ENCODE results near the gene MRPL4.

DNA sequence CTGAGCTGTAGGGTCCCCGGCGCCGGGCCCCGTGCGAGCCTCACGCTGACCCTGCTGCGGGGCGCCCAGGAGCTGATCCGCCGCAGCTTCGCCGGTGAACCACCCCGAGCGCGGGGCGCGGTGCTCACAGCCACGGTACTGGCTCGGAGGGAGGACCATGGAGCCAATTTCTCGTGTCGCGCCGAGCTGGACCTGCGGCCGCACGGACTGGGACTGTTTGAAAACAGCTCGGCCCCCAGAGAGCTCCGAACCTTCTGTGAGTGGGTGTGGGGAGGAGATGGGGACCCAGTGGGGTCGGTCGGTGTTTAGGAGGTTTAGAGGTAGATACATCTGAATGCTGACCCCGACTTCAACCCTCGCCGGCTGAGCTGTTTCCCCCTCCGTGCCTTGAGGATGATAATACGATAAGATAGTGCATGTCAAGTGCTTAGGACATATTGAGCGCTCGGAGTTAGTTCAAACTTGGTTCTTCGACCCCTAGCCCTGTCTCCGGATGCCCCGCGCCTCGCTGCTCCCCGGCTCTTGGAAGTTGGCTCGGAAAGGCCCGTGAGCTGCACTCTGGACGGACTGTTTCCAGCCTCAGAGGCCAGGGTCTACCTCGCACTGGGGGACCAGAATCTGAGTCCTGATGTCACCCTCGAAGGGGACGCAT lies 39.7 kb downstream of the MRPL4 start:
- TF ChIP-seq, protein P1, sequence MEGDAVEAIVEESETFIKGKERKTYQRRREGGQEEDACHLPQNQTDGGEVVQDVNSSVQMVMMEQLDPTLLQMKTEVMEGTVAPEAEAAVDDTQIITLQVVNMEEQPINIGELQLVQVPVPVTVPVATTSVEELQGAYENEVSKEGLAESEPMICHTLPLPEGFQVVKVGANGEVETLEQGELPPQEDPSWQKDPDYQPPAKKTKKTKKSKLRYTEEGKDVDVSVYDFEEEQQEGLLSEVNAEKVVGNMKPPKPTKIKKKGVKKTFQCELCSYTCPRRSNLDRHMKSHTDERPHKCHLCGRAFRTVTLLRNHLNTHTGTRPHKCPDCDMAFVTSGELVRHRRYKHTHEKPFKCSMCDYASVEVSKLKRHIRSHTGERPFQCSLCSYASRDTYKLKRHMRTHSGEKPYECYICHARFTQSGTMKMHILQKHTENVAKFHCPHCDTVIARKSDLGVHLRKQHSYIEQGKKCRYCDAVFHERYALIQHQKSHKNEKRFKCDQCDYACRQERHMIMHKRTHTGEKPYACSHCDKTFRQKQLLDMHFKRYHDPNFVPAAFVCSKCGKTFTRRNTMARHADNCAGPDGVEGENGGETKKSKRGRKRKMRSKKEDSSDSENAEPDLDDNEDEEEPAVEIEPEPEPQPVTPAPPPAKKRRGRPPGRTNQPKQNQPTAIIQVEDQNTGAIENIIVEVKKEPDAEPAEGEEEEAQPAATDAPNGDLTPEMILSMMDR (IDR thresholded peaks at IDR 0.05; ENCODE audit: low read length), result no peak
- no peak for TF ChIP-seq EZH2 (IDR thresholded peaks at IDR 0.05; ENCODE audit: borderline replicate concordance, low read length)

Data from OCI-LY1 (cell line).